ENCODE results near the gene KSR2. TPM values are rescaled to one million over a fixed set of nuclear protein-coding genes. Genes with fewer than 3 reads are reported as not detected.

The KSR2 gene
- total and polyA plus RNA-seq, 2 of the 4 experiments (the other 2 are of a cell fraction): not detected

- intact Hi-C loops (cut with micrococcal nuclease) (no loop called here), dilution Hi-C loops (cut with HindIII; ENCODE audit: low sequenced_read_pairs, unreplicated experiment) (no loop called here), in situ Hi-C loops (cut with MboI; ENCODE audit: low sequenced_read_pairs) (no loop called here)
- no peak overlapping the region for H2BK5ac ChIP-seq (ENCODE audit: low read depth, low read length, poor library complexity, severe bottlenecking)
- no peaks in the 10 kb centered on the region for H3K36me3 ChIP-seq (ENCODE audit: control insufficient read depth, insufficient read depth, low read length)
- H3K9me1 ChIP-seq (ENCODE audit: insufficient read depth, low read length): no peaks in the 10 kb centered on the region
- H4K5ac ChIP-seq (ENCODE audit: low read depth, low read length): no peak overlapping the region
- H3K4me2 ChIP-seq (ENCODE audit: low read depth, low read length): no peak overlapping the region
- no TSS peak for BruUV-seq (replicated peaks)
- H3K4ac ChIP-seq (ENCODE audit: low read depth, low read length): no peak overlapping the region
- H4K8ac ChIP-seq (ENCODE audit: low read depth in 2 of 2, low read length in 2 of 2): no peak overlapping the region
- no peak overlapping the region for H3K14ac ChIP-seq (replicated peaks; ENCODE audit: low read depth, low read length)
- no peak overlapping the region for H3K27ac ChIP-seq (ENCODE audit: insufficient read depth, low read length)
- TF ChIP-seq CTCF (conservative IDR thresholded peaks at IDR 0.05; ENCODE audit: low read depth, low read length) (no peak), MAFK (IDR thresholded peaks at IDR 0.05; ENCODE audit: low read depth, low read length) (no peak), MXI1 (IDR thresholded peaks at IDR 0.05; ENCODE audit: borderline replicate concordance, low read depth, low read length) (no peak), POLR2A (IDR thresholded peaks at IDR 0.05; ENCODE audit: low read depth, low read length) (no peak), NFE2L2 (IDR thresholded peaks at IDR 0.05; ENCODE audit: low read depth, low read length) (no peak)
- no peak overlapping the region for H3K4me3 ChIP-seq (ENCODE audit: insufficient read depth, low read depth, low read length)
- H3K56ac ChIP-seq (ENCODE audit: extremely low read depth, insufficient read depth, low read length): no peak overlapping the region
- no peak overlapping the region for H2BK120ac ChIP-seq (ENCODE audit: low read depth, low read length)
- no peak overlapping the region for H3K18ac ChIP-seq (ENCODE audit: low read depth, low read length)
- no peaks in the 10 kb centered on the region for H3K27me3 ChIP-seq (ENCODE audit: control insufficient read depth, insufficient read depth, low read length)
- no peak overlapping the region for H2AFZ ChIP-seq (replicated peaks; ENCODE audit: low read length, poor library complexity)
- H3K79me1 ChIP-seq (ENCODE audit: low read depth in 1 of 2, low read length in 2 of 2): no peaks in the 10 kb centered on the region
- no peaks in the 10 kb centered on the region for H4K20me1 ChIP-seq (ENCODE audit: insufficient read depth, low read length)
- H2BK15ac ChIP-seq (ENCODE audit: low read depth, low read length): no peak overlapping the region
- H3K4me1 ChIP-seq (ENCODE audit: control insufficient read depth, insufficient read depth, low read length): no peaks in the 10 kb centered on the region
- peaks cover 12% of the 10 kb centered on the region for H3K9me3 ChIP-seq (ENCODE audit: control insufficient read depth, insufficient read depth, low read length)
- no peak overlapping the region for H4K91ac ChIP-seq (ENCODE audit: insufficient read depth, low read depth, low read length)
- POLR2A ChIA-PET (ENCODE audit: unreplicated experiment): no interaction called here
- no peak for DNase-seq
- ATAC-seq (ENCODE audit: low read depth): no peak
- no peak overlapping the region for H3K9ac ChIP-seq (ENCODE audit: low read depth, low read length)
- CTCF ChIA-PET: interaction anchor here (0.7 kb wide), 1 partner anchor 596 kb away, joined by 4 read pairs; no protein-coding TSS in a partner anchor
- H2BK20ac ChIP-seq (ENCODE audit: low read depth, low read length): no peak overlapping the region
- no peak overlapping the region for H3K23ac ChIP-seq (ENCODE audit: low read depth, low read length)
- no peak overlapping the region for H2AK9ac ChIP-seq (replicated peaks; ENCODE audit: low read depth, low read length, poor library complexity)
- no CpG with 5 or more reads among the region's 4 CpGs for WGBS, 2 experiments (ENCODE audit: extremely low coverage in 2 of 2, insufficient read length in 1 of 2)
- no peak overlapping the region for H2AK5ac ChIP-seq (ENCODE audit: low read depth, low read length)
Observed at GRCh38 chr12:117819160-117819559, 149.6 kb downstream of the KSR2 start.

Data from IMR-90 (cell line).